H1 (cell line): Measurements from ENCODE around the gene ADORA1. TPM values are rescaled to one million over a fixed set of nuclear protein-coding genes. Genes with fewer than 3 reads are reported as not detected.

Experiments used
- CTCF ChIA-PET: fragments of 300-600 bp; sonication (Branson Sonifier 250); formaldehyde crosslinking; loops from one replicate; lab custom pipeline; 2021; ENCODE audit not compliant: partially characterized antibody; lab: Charles Lee
- POLR2A ChIA-PET: fragments of 300-600 bp; sonication (Branson Sonifier 250); formaldehyde crosslinking; loops from one replicate; lab custom pipeline; 2021; ENCODE audit warnings: inconsistent platforms; ENCODE audit not compliant: partially characterized antibody; lab: Charles Lee
- DNase-seq, 2 experiments: peaks; one replicate each; pipeline versions ENCODE4 v3.0.0 to v3.0.0-alpha.2; 2010 to 2022; ENCODE audit warnings: low spot score in 2 of 2, low read depth in 1 of 2, mixed read lengths in 1 of 2
- FAIRE-seq: peaks from 2 replicates; lab custom pipeline; 2011; peaks lifted over from hg19 to GRCh38; lab: Jason Lieb, UNC
- H2AFZ ChIP-seq: 2 replicates; pipeline ENCODE4 v1.8.1; 2012; ENCODE audit warnings: low read length, inconsistent platforms
- H2AK5ac ChIP-seq: 2 replicates; pipeline ENCODE4 v1.6.1; 2013; ENCODE audit warnings: low read depth, low read length
- H2BK120ac ChIP-seq: replicated peaks from 2 replicates; pipeline ENCODE3; 2013; ENCODE audit warnings: low read depth, low read length, inconsistent platforms
- H2BK12ac ChIP-seq: 2 replicates; pipeline ENCODE4 v1.6.1; 2013; ENCODE audit warnings: low read depth, low read length
- H2BK15ac ChIP-seq: 2 replicates; pipeline ENCODE4 v1.6.1; 2013; ENCODE audit warnings: low read length
- H2BK20ac ChIP-seq: 2 replicates; pipeline ENCODE4 v1.6.1; 2013; ENCODE audit warnings: low read length
- H2BK5ac ChIP-seq: 2 replicates; pipeline ENCODE4 v1.6.1; 2013; ENCODE audit warnings: low read depth, low read length
- H3K14ac ChIP-seq: 2 replicates; pipeline ENCODE4 v1.6.1; 2013; ENCODE audit warnings: inconsistent platforms; ENCODE audit not compliant: insufficient read length
- H3K18ac ChIP-seq: 2 replicates; pipeline ENCODE4 v1.6.1; 2013; ENCODE audit warnings: low read length; ENCODE audit errors: extremely low read depth
- H3K23ac ChIP-seq: 2 replicates; pipeline ENCODE4 v1.6.1; 2013; ENCODE audit warnings: inconsistent platforms; ENCODE audit not compliant: insufficient read length
- H3K23me2 ChIP-seq: 2 replicates; pipeline ENCODE4 v1.6.1; 2013; ENCODE audit warnings: low read depth, low read length
- H3K27ac ChIP-seq: 2 replicates; pipeline ENCODE4 v1.6.1; 2011; ENCODE audit warnings: low read depth, low read length, inconsistent platforms
- H3K27me3 ChIP-seq, 4 experiments: replicated peaks in 1 of 4; 1 replicate in 1 of 4; 2 replicates in 3 of 4; pipeline versions ENCODE4 v1.6.1 to v1.8.1; 2011 to 2013; ENCODE audit warnings: low read length in 3 of 4, mild to moderate bottlenecking in 3 of 4, inconsistent platforms in 2 of 4, mixed read lengths in 2 of 4, moderate library complexity in 1 of 4; ENCODE audit not compliant: control insufficient read depth in 3 of 4, insufficient read depth in 3 of 4; ENCODE audit errors: extremely low read depth in 1 of 4
- H3K36me3 ChIP-seq, 4 experiments: 2 replicates each; pipeline versions ENCODE4 v1.6.1 to v1.8.1; 2011 to 2013; ENCODE audit warnings: mild to moderate bottlenecking in 4 of 4, low read length in 3 of 4, moderate library complexity in 2 of 4, control low read depth in 1 of 4, inconsistent platforms in 1 of 4; ENCODE audit not compliant: insufficient read depth in 4 of 4, control insufficient read depth in 2 of 4
- H3K4ac ChIP-seq: replicated peaks from 2 replicates; pipeline ENCODE3; 2013; ENCODE audit warnings: low read length, low read depth, mixed read lengths, inconsistent platforms; ENCODE audit not compliant: insufficient read length
- H3K4me1 ChIP-seq, 4 experiments: replicated peaks in 1 of 4; 1 replicate in 1 of 4; 2 replicates in 3 of 4; pipeline versions ENCODE4 v1.6.1 to v1.8.1; 2011 to 2013; ENCODE audit warnings: low read length in 3 of 4, inconsistent platforms in 2 of 4, mixed read lengths in 1 of 4; ENCODE audit not compliant: insufficient read depth in 4 of 4, control insufficient read depth in 3 of 4
- H3K4me2 ChIP-seq, 2 experiments: 2 replicates each; pipeline versions ENCODE4 v1.6.1 to v1.8.1; 2011 to 2013; ENCODE audit warnings: low read depth in 2 of 2, low read length in 2 of 2, control low read depth in 1 of 2, inconsistent platforms in 1 of 2, mild to moderate bottlenecking in 1 of 2; ENCODE audit not compliant: insufficient read depth in 1 of 2
- H3K4me3 ChIP-seq, 4 experiments: fragments of 200-600, 300-600 bp in 1 of 4; sonication (generic), shearing (Covaris generic), sonication (Bioruptor Twin) in 1 of 4; 2 replicates each; pipeline versions ENCODE4 v1.5.1 to v1.8.1; 2011 to 2016; ENCODE audit warnings: low read length in 4 of 4, low read depth in 3 of 4, control low read depth in 2 of 4, inconsistent platforms in 2 of 4, mild to moderate bottlenecking in 2 of 4, mixed read lengths in 1 of 4, moderate library complexity in 1 of 4; ENCODE audit not compliant: insufficient read depth in 2 of 4; ENCODE audit errors: extremely low read depth in 1 of 4
- H3K56ac ChIP-seq: replicated peaks from 2 replicates; pipeline ENCODE3; 2013; ENCODE audit warnings: low read depth, mild to moderate bottlenecking, mixed read lengths, low read length, inconsistent platforms; ENCODE audit not compliant: insufficient read length
- H3K79me1 ChIP-seq: 2 replicates; pipeline ENCODE4 v1.6.1; 2013; ENCODE audit warnings: low read depth, low read length, control low read depth
- H3K79me2 ChIP-seq, 2 experiments: 2 replicates each; pipeline versions ENCODE4 v1.6.1 to v1.8.1; 2012 to 2013; ENCODE audit warnings: low read length in 2 of 2, mild to moderate bottlenecking in 2 of 2, inconsistent platforms in 1 of 2; ENCODE audit not compliant: insufficient read depth in 2 of 2, control insufficient read depth in 1 of 2
- H3K9ac ChIP-seq, 4 experiments: replicated peaks in 1 of 4; 1 replicate in 1 of 4; 2 replicates in 3 of 4; pipeline versions ENCODE4 v1.6.1 to v1.8.1; 2011 to 2013; ENCODE audit warnings: low read depth in 3 of 4, low read length in 3 of 4, control low read depth in 2 of 4, mild to moderate bottlenecking in 2 of 4, moderate library complexity in 2 of 4, inconsistent platforms in 1 of 4; ENCODE audit errors: extremely low read depth in 1 of 4
- H3K9me3 ChIP-seq, 2 experiments: 2 replicates each; pipeline versions ENCODE4 v1.6.1 to v1.8.1; 2012 to 2013; ENCODE audit warnings: mild to moderate bottlenecking in 2 of 2, moderate library complexity in 2 of 2, control low read depth in 1 of 2, inconsistent platforms in 1 of 2, low read depth in 1 of 2, low read length in 1 of 2, mixed read lengths in 1 of 2; ENCODE audit not compliant: insufficient read depth in 2 of 2
- H4K20me1 ChIP-seq, 2 experiments: replicated peaks in 1 of 2; 2 replicates each; pipeline versions ENCODE3 to v1.8.1; 2011 to 2013; ENCODE audit warnings: inconsistent platforms in 2 of 2, low read length in 2 of 2, mild to moderate bottlenecking in 1 of 2; ENCODE audit not compliant: insufficient read depth in 2 of 2, control insufficient read depth in 1 of 2
- H4K5ac ChIP-seq: 2 replicates; pipeline ENCODE4 v1.6.1; 2013; ENCODE audit warnings: low read length, low read depth, mixed read lengths, inconsistent platforms; ENCODE audit not compliant: insufficient read length
- H4K8ac ChIP-seq: 2 replicates; pipeline ENCODE4 v1.8.0; 2013; ENCODE audit warnings: mild to moderate bottlenecking, moderate library complexity, low read length, inconsistent platforms; ENCODE audit not compliant: insufficient read depth; ENCODE audit errors: extremely low read depth
- H4K91ac ChIP-seq: replicated peaks from 2 replicates; pipeline ENCODE3; 2013; ENCODE audit warnings: low read length, mixed read lengths, inconsistent platforms; ENCODE audit not compliant: insufficient read length
- ATF3 ChIP-seq: IDR thresholded peaks from 2 replicates; pipeline ENCODE4 v1.6.1; 2011; ENCODE audit warnings: low read depth, mild to moderate bottlenecking, low read length; ENCODE audit not compliant: insufficient read depth
- KDM4A ChIP-seq: IDR thresholded peaks from one replicate; pipeline ENCODE4 v1.7.1; 2012; ENCODE audit warnings: low read depth, mild to moderate bottlenecking, moderate library complexity, low read length, inconsistent platforms; ENCODE audit not compliant: severe bottlenecking
- NRF1 ChIP-seq: IDR thresholded peaks from 2 replicates; pipeline ENCODE4 v1.6.1; 2011; ENCODE audit warnings: mild to moderate bottlenecking, low read depth, low read length, improper control_type of control experiment
- POU5F1 ChIP-seq: IDR thresholded peaks from 2 replicates; pipeline ENCODE4 v1.6.1; 2011; ENCODE audit warnings: low read depth, mild to moderate bottlenecking, low read length, moderate library complexity
- RBBP5 ChIP-seq: IDR thresholded peaks from 2 replicates; pipeline ENCODE4 v1.7.1; 2012; ENCODE audit warnings: low read depth, mild to moderate bottlenecking, inconsistent platforms, low read length, moderate library complexity, borderline replicate concordance
- SIN3A ChIP-seq, 2 experiments: IDR thresholded peaks in 1 of 2; conservative IDR thresholded peaks in 1 of 2; 2 replicates each; pipeline ENCODE4 v1.6.1; 2011 to 2012; ENCODE audit warnings: low read length in 2 of 2, improper control_type of control experiment in 1 of 2, low read depth in 1 of 2, mild to moderate bottlenecking in 1 of 2
- SIRT6 ChIP-seq: IDR thresholded peaks from one replicate; pipeline ENCODE4 v1.7.1; 2012; ENCODE audit warnings: low read length, inconsistent platforms
- SP4 ChIP-seq: IDR thresholded peaks from 2 replicates; pipeline ENCODE4 v1.6.1; 2012; ENCODE audit warnings: low read length, inconsistent platforms
- WGBS, 2 experiments: shearing (Covaris generic) in 1 of 2; methylation state at CpG; one replicate each; pipeline versions ENCODE4 v1.1.6 to v1.1.7; 2013 to 2015; ENCODE audit warnings: low lambda C conversion rate in 2 of 2, mixed read lengths in 2 of 2, inconsistent platforms in 1 of 2, low coverage in 1 of 2, missing lambda C conversion rate in 1 of 2; ENCODE audit not compliant: insufficient replicate concordance in 2 of 2, insufficient coverage in 1 of 2, insufficient read length in 1 of 2; ENCODE audit errors: extremely low coverage in 1 of 2, missing lambda C conversion rate in 1 of 2; 5-methylcytosine and 5-hydroxymethylcytosine counted together
- polyA plus RNA-seq, 7 experiments: library from polyadenylated mRNA; depleted of rRNA in 3 of 7; stranded (reverse) in 5 of 7; unstranded in 2 of 7; fragments of >200 nt in 5 of 7; fragments of 200-250 nt in 2 of 7; gene quantifications; 1 replicate in 5 of 7; 2 replicates in 1 of 7; 4 replicates in 1 of 7; pipeline versions ENCODE4 v1.2.1 to v1.2.3, GENCODE V29; 2011 to 2013; ENCODE audit warnings: missing spikeins in 2 of 7, mixed read lengths in 2 of 7
- total RNA-seq: library from RNA; stranded (reverse); fragmentation: NEBNext Ultra II Directional; extraction: Animal tissue kit (Norgen Biotek cat#: 25700); gene quantifications from 2 replicates; pipeline ENCODE4 v1.2.1, GENCODE V29; 2021

Gene ADORA1
- total and polyA plus RNA-seq, 2 of the 8 experiments (the other 6 are each of a cell fraction or from before 2014, with no cell fraction given) = 3.3 to 6.7 TPM

GRCh38 chr1:203161175-203161574 is 33.6 kb downstream of the ADORA1 start:
- TF ChIP-seq SP4 (no peak), SIN3A (conservative IDR thresholded peaks at IDR 0.05 in 1 of 2, IDR thresholded peaks at IDR 0.05 in 1 of 2; ENCODE audit: low read depth in 1 of 2, low read length in 2 of 2) (no peak), RBBP5 (no peak), SIRT6 (no peak), KDM4A (no peak), POU5F1 (no peak), NRF1 (no peak), ATF3 (no peak)
- no peak overlapping the region for H3K9ac ChIP-seq
- H3K4ac ChIP-seq = no peak overlapping the region
- no peak overlapping the region for H2BK120ac ChIP-seq
- no peak overlapping the region for H3K18ac ChIP-seq
- H4K91ac ChIP-seq = no peak overlapping the region
- H2BK12ac ChIP-seq = no peak overlapping the region
- no peak overlapping the region for H2AK5ac ChIP-seq
- no peaks in the 10 kb centered on the region for H3K79me1 ChIP-seq
- no peaks in the 10 kb centered on the region; a peak in 1 of 4 replicates for H3K9me3 ChIP-seq
- H2BK15ac ChIP-seq = no peak overlapping the region
- no peak overlapping the region for H3K4me3 ChIP-seq
- H3K36me3 ChIP-seq = no peaks in the 10 kb centered on the region
- no peak overlapping the region for H4K8ac ChIP-seq
- H3K23me2 ChIP-seq = no peaks in the 10 kb centered on the region
- no peak overlapping the region for H2BK5ac ChIP-seq
- no peak overlapping the region for H4K5ac ChIP-seq
- H3K27me3 ChIP-seq = no peaks in the 10 kb centered on the region; a peak in 1 of 7 replicates
- no peaks in the 10 kb centered on the region for H4K20me1 ChIP-seq
- no peak overlapping the region for H3K14ac ChIP-seq
- no peaks in the 10 kb centered on the region for H3K79me2 ChIP-seq
- ChIA-PET POLR2A (no interaction called here), CTCF (interaction anchor here (0.5 to 16.8 kb wide), 9 partner anchors 9 to 589 kb away, joined by 3 to 511 read pairs (median 4); partner anchors contain the start of gene ADORA1)
- H3K27ac ChIP-seq = no peak overlapping the region
- H3K4me1 ChIP-seq = no peaks in the 10 kb centered on the region
- FAIRE-seq = no peak
- H3K56ac ChIP-seq = no peak overlapping the region
- H2BK20ac ChIP-seq = no peak overlapping the region
- H3K23ac ChIP-seq = no peak overlapping the region
- DNase-seq = no peak
- no peak overlapping the region for H2AFZ ChIP-seq
- H3K4me2 ChIP-seq = no peak overlapping the region
- 91% methylated on average over 6 of the region's 6 CpGs; no CpG with 5 or more reads in 1 of the 2 experiments for WGBS, 2 experiments
